ENCODE data around the gene ABHD6.

Gene ABHD6

DNA sequence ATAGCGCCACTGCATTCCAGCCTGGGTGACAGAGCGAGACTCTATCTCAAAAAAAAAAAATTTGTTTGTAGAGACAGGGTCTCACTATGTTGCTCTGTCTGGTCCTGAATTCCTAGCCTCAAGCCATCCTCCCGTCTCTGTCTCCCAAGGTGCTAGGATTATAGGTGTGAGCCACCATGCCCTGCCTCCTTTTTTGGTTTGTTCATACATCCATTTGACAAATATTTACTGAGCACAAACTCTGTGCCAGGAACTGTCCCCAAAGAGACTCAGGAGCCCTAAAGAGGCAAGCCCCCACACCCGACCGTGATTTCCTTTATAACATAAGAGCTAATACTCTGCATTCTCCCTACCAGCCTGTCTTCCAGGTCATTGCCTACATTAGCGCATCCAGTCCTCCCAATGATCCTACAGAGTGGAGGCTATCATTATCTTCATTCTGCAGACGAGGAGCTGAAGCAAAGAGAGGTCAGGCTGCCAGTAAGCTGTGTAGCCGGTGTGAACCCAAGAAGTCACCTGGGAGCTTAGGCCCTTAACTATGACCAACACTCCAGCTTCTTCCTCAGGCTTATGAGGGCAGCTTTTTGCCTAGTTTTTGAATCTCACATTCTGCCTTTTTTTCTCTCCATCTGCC, 88.8 kb downstream of the ABHD6 start:
- Histone ChIP-seq H4K8ac (ENCODE audit: low read depth, low read length) (no peak overlapping the region), H3K79me1 (ENCODE audit: low read depth, low read length) (no peaks in the 10 kb centered on the region), H2BK12ac (ENCODE audit: low read length) (no peak overlapping the region), H3K27ac (replicated peaks; ENCODE audit: low read length) (no peak overlapping the region), H2BK5ac (ENCODE audit: low read length) (no peak overlapping the region), H3K36me3 (replicated peaks in 1 of 2; ENCODE audit: control insufficient read depth in 2 of 2, insufficient read depth in 2 of 2, low read length in 2 of 2) (peaks cover 0 to 2% of the 10 kb centered on the region in 2 donors), H2BK120ac (ENCODE audit: low read depth, low read length) (no peak overlapping the region), H3K18ac (ENCODE audit: low read length) (no peak overlapping the region), H3K14ac (ENCODE audit: low read length) (no peak overlapping the region), H3K4me3 (ENCODE audit: low read length in 2 of 2) (no peak overlapping the region), H3K4me2 (ENCODE audit: insufficient read depth, low read length, poor library complexity, severe bottlenecking) (no peak overlapping the region), H3K27me3 (ENCODE audit: control insufficient read depth in 3 of 3, insufficient read depth in 3 of 3, low read depth in 1 of 3, low read length in 3 of 3) (no peaks in the 10 kb centered on the region), H2BK15ac (ENCODE audit: low read length) (no peak overlapping the region), H4K91ac (ENCODE audit: low read depth, low read length, poor library complexity) (no peak overlapping the region), H3K23ac (ENCODE audit: low read depth, low read length, poor library complexity) (no peak overlapping the region), H3K9ac (ENCODE audit: low read depth, low read length, poor library complexity) (no peak overlapping the region), H3K4me1 (ENCODE audit: control insufficient read depth in 2 of 2, insufficient read depth in 1 of 2, low read depth in 1 of 2, low read length in 2 of 2) (no peaks in the 10 kb centered on the region), H3K9me3 (replicated peaks in 1 of 2; ENCODE audit: control insufficient read depth in 2 of 2, insufficient read depth in 1 of 2, low read depth in 1 of 2, low read length in 2 of 2) (no peaks in the 10 kb centered on the region), H2AK5ac (ENCODE audit: low read depth, low read length) (no peak overlapping the region), H3K4ac (ENCODE audit: low read length) (no peak overlapping the region), H2AFZ (ENCODE audit: low read length) (no peak overlapping the region)
- no peak for DNase-seq (ENCODE audit: low spot score)
- WGBS, 2 donors (ENCODE audit: extremely low coverage in 2 of 2, insufficient read length in 2 of 2, insufficient replicate concordance in 1 of 2), result no CpG with 5 or more reads among the region's 8 CpGs

DNA sequence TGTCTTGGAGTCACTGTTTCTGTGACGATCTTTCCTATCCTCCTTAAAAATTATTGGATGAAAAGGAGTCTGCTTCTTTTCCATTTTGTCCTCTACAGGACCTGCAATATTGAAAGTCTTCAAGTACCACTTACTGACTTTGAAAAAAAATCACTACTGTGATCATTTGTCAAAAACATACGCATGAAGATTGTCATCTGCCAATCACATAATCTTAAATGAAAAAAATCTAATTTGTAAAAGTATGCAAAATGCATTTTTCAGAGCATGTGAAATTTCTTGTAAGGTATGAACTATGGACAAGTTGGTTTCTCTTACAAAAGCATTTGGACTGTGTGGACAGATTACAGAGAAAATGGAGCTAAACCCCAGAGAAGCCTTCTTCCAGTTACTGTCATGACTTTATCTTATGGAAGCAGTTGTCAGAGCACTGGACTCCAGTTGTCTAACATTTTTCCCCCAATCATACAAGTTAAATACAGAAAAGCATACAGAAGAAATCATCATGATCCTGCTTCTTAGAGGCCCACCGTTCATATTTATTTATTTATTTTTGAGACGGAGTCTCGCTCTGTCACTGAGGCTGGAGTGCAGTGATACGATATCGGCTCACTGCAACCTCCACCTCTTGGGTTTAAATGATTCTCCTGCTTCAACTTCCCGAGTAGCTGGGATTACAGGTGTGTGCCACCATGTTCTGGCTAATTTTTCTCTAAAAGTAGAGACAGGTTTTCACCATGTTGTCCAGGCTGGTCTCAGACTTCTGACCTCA, 91.7 kb downstream of the ABHD6 start:
- Histone ChIP-seq H3K4me1 (ENCODE audit: control insufficient read depth in 2 of 2, insufficient read depth in 1 of 2, low read depth in 1 of 2, low read length in 2 of 2) (peaks cover 2 to 4% of the 10 kb centered on the region in 2 donors), H2BK5ac (ENCODE audit: low read length) (no peak overlapping the region), H2BK120ac (ENCODE audit: low read depth, low read length) (no peak overlapping the region), H3K4me3 (ENCODE audit: low read length in 2 of 2) (no peak overlapping the region), H2AFZ (ENCODE audit: low read length) (no peak overlapping the region), H2BK15ac (ENCODE audit: low read length) (no peak overlapping the region), H4K8ac (ENCODE audit: low read depth, low read length) (no peak overlapping the region), H3K14ac (ENCODE audit: low read length) (no peak overlapping the region), H3K18ac (ENCODE audit: low read length) (no peak overlapping the region), H3K9ac (ENCODE audit: low read depth, low read length, poor library complexity) (no peak overlapping the region), H2AK5ac (ENCODE audit: low read depth, low read length) (no peak overlapping the region), H3K9me3 (replicated peaks in 1 of 2; ENCODE audit: control insufficient read depth in 2 of 2, insufficient read depth in 1 of 2, low read depth in 1 of 2, low read length in 2 of 2) (no peaks in the 10 kb centered on the region), H3K4ac (ENCODE audit: low read length) (no peak overlapping the region), H4K91ac (ENCODE audit: low read depth, low read length, poor library complexity) (no peak overlapping the region), H3K23ac (ENCODE audit: low read depth, low read length, poor library complexity) (no peak overlapping the region), H3K4me2 (ENCODE audit: insufficient read depth, low read length, poor library complexity, severe bottlenecking) (no peak overlapping the region), H2BK12ac (ENCODE audit: low read length) (no peak overlapping the region), H3K27ac (replicated peaks; ENCODE audit: low read length) (no peak overlapping the region), H3K79me1 (ENCODE audit: low read depth, low read length) (peaks cover 3% of the 10 kb centered on the region), H3K36me3 (replicated peaks in 1 of 2; ENCODE audit: control insufficient read depth in 2 of 2, insufficient read depth in 2 of 2, low read length in 2 of 2) (no peaks in the 10 kb centered on the region), H3K27me3 (ENCODE audit: control insufficient read depth in 3 of 3, insufficient read depth in 3 of 3, low read depth in 1 of 3, low read length in 3 of 3) (peaks cover 0 to 2% (median 0%) of the 10 kb centered on the region in 3 experiments)
- no CpG with 5 or more reads among the region's 8 CpGs for whole genome bisulfite sequencing, 2 donors (ENCODE audit: extremely low coverage in 2 of 2, insufficient read length in 2 of 2, insufficient replicate concordance in 1 of 2)
- DNase-seq (ENCODE audit: low spot score), result no peak

DNA sequence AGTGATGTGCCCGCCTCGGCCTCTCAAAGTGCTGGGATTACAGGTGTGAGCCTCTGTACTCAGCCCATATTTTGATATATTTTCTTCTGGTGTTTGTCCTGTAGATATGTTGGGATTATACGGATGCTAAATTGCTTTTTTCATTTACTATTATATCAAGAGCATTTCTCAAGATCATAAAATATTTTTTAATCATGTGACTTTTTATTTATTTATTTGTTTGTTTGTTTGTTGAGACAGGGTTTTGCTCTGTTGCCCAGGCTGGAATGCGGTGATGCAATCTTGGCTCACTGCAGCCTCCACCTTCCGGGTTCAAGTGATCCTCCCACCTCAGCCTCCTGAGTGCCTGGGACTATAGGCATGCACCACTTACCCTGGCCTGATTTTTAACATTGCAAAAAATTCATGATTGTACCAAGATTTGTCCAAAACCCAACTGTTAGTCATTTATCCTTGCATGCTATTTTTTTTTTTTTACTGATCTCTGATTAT, 92.4 kb downstream of the ABHD6 start:
- H2AK5ac ChIP-seq (ENCODE audit: low read depth, low read length), result no peak overlapping the region
- no peaks in the 10 kb centered on the region for H3K9me3 ChIP-seq (replicated peaks in 1 of 2; ENCODE audit: control insufficient read depth in 2 of 2, insufficient read depth in 1 of 2, low read depth in 1 of 2, low read length in 2 of 2)
- H3K9ac ChIP-seq (ENCODE audit: low read depth, low read length, poor library complexity), result no peak overlapping the region
- H4K91ac ChIP-seq (ENCODE audit: low read depth, low read length, poor library complexity), result no peak overlapping the region
- no peak for DNase-seq (ENCODE audit: low spot score)
- H3K36me3 ChIP-seq (replicated peaks in 1 of 2; ENCODE audit: control insufficient read depth in 2 of 2, insufficient read depth in 2 of 2, low read length in 2 of 2), result no peaks in the 10 kb centered on the region
- peaks cover 3% of the 10 kb centered on the region for H3K79me1 ChIP-seq (ENCODE audit: low read depth, low read length)
- H2BK15ac ChIP-seq (ENCODE audit: low read length), result no peak overlapping the region
- no peak overlapping the region for H2BK120ac ChIP-seq (ENCODE audit: low read depth, low read length)
- no peak overlapping the region for H2BK12ac ChIP-seq (ENCODE audit: low read length)
- H3K27ac ChIP-seq (replicated peaks; ENCODE audit: low read length), result no peak overlapping the region
- no CpG with 5 or more reads among the region's 5 CpGs for WGBS, 2 donors (ENCODE audit: extremely low coverage in 2 of 2, insufficient read length in 2 of 2, insufficient replicate concordance in 1 of 2)
- H3K18ac ChIP-seq (ENCODE audit: low read length), result no peak overlapping the region
- H3K23ac ChIP-seq (ENCODE audit: low read depth, low read length, poor library complexity), result no peak overlapping the region
- H3K4ac ChIP-seq (ENCODE audit: low read length), result no peak overlapping the region
- H3K27me3 ChIP-seq (ENCODE audit: control insufficient read depth in 3 of 3, insufficient read depth in 3 of 3, low read depth in 1 of 3, low read length in 3 of 3), result peaks cover 0 to 2% (median 0%) of the 10 kb centered on the region in 3 experiments
- no peak overlapping the region for H4K8ac ChIP-seq (ENCODE audit: low read depth, low read length)
- H3K4me3 ChIP-seq (ENCODE audit: low read length in 2 of 2), result no peak overlapping the region
- H3K14ac ChIP-seq (ENCODE audit: low read length), result no peak overlapping the region
- H2AFZ ChIP-seq (ENCODE audit: low read length), result no peak overlapping the region
- no peak overlapping the region for H3K4me2 ChIP-seq (ENCODE audit: insufficient read depth, low read length, poor library complexity, severe bottlenecking)
- H3K4me1 ChIP-seq (ENCODE audit: control insufficient read depth in 2 of 2, insufficient read depth in 1 of 2, low read depth in 1 of 2, low read length in 2 of 2), result peaks cover 2 to 4% of the 10 kb centered on the region in 2 donors
- H2BK5ac ChIP-seq (ENCODE audit: low read length), result no peak overlapping the region

DNA sequence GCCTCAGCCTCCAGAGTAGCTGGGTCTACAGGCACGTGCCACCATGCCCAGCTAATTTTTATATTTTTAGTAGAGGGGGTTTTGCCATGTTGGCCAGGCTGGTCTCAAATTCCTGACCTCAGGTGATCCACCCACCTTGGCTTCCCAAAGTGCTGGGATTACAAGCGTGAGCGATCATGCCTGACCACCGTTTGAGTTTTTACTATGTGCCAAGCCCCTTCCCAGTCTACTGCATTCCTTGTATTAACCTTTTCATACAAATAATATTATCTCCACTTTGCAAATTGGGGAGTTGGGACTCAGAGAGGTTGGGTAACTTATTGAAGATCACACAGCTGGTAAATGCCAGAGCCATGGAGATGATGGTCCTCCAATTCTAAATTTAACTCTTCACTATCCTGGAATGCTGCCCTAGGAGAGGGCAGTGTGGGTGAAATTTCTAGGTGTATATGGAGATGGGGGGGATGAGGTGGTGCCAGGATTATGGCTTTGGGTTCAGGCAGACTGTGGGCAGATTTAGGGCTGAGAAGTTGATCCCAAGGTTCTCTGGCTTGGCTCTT, 94.1 kb downstream of the ABHD6 start:
- Histone ChIP-seq H2AK5ac (ENCODE audit: low read depth, low read length) (no peak overlapping the region), H2AFZ (ENCODE audit: low read length) (peak overlapping the region; percentile 99), H4K8ac (ENCODE audit: low read depth, low read length) (no peak overlapping the region), H2BK12ac (ENCODE audit: low read length) (no peak overlapping the region), H2BK5ac (ENCODE audit: low read length) (peak overlapping the region; percentile 0), H2BK15ac (ENCODE audit: low read length) (peak overlapping the region; percentile 38), H3K9ac (ENCODE audit: low read depth, low read length, poor library complexity) (no peak overlapping the region), H3K79me1 (ENCODE audit: low read depth, low read length) (peaks cover 3% of the 10 kb centered on the region), H3K23ac (ENCODE audit: low read depth, low read length, poor library complexity) (no peak overlapping the region), H3K4me1 (ENCODE audit: control insufficient read depth in 2 of 2, insufficient read depth in 1 of 2, low read depth in 1 of 2, low read length in 2 of 2) (peaks cover 2 to 4% of the 10 kb centered on the region in 2 donors), H3K18ac (ENCODE audit: low read length) (no peak overlapping the region), H3K36me3 (replicated peaks in 1 of 2; ENCODE audit: control insufficient read depth in 2 of 2, insufficient read depth in 2 of 2, low read length in 2 of 2) (no peaks in the 10 kb centered on the region), H4K91ac (ENCODE audit: low read depth, low read length, poor library complexity) (no peak overlapping the region), H3K27ac (replicated peaks; ENCODE audit: low read length) (no peak overlapping the region), H3K4ac (ENCODE audit: low read length) (no peak overlapping the region), H3K27me3 (ENCODE audit: control insufficient read depth in 3 of 3, insufficient read depth in 3 of 3, low read depth in 1 of 3, low read length in 3 of 3) (peaks cover 0 to 2% (median 0%) of the 10 kb centered on the region in 3 experiments), H3K14ac (ENCODE audit: low read length) (no peak overlapping the region), H3K9me3 (replicated peaks in 1 of 2; ENCODE audit: control insufficient read depth in 2 of 2, insufficient read depth in 1 of 2, low read depth in 1 of 2, low read length in 2 of 2) (no peaks in the 10 kb centered on the region), H3K4me2 (ENCODE audit: insufficient read depth, low read length, poor library complexity, severe bottlenecking) (no peak overlapping the region), H2BK120ac (ENCODE audit: low read depth, low read length) (no peak overlapping the region), H3K4me3 (ENCODE audit: low read length in 2 of 2) (no peak overlapping the region)
- DNase-seq (ENCODE audit: low spot score), result no peak
- WGBS, 2 donors (ENCODE audit: extremely low coverage in 2 of 2, insufficient read length in 2 of 2, insufficient replicate concordance in 1 of 2), result no CpG with 5 or more reads among the region's 4 CpGs
